Stimulated activated CD4-positive, alpha-beta T cell treated with anti-CD3 and anti-CD28 coated beads, Interleukin-12 subunit alpha, Interleukin-12 subunit beta, amount 100 ng/mL, for 4 hours (primary cell): ENCODE data around the gene CACNG7.
A peak's percentile ranks its signal among the peaks of the same experiment; 100 is the strongest.
"Not testable (repeated sequence)": the region's sequence is repeated elsewhere in the genome, so short reads cannot be mapped to it uniquely, and the experiment has no call there.

Experiments
- DNase-seq: peaks from one replicate; pipeline ENCODE4 v3.0.0-alpha.2; 2020

CACNG7 gene

DNA sequence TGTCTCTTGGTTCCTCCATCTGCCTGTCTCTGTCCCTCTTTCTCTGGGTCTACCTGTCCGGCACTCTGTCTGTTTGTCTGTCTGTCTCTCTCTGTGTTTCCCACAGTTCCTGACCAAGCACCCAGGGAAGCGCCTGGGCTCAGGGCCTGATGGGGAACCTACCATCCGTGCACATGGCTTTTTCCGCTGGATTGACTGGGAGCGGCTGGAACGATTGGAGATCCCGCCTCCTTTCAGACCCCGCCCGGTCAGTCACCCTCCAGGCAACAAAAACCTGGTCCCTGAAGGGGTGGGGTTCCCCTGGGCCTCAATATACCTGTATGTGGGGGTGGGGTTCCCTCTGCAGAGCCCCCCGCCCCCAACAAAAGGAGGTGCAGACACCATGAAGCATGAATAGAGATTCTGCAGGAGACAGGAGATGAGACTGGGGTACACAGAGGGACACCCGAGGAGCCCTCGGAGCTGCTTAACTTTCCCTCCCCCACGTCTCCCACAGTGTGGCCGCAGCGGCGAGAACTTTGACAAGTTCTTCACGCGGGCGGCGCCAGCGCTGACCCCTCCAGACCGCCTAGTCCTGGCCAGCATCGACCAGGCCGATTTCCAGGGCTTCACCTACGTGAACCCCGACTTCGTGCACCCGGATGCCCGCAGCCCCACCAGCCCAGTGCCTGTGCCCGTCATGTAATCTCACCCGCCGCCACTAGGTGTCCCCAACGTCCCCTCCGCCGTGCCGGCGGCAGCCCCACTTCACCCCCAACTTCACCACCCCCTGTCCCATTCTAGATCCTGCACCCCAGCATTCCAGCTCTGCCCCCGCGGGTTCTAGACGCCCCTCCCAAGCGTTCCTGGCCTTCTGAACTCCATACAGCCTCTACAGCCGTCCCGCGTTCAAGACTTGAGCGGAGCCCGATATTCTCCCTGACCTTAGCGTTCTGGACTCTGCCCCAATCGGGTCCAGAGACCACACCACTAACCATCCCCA, 2.6 kb upstream of the CACNG7 start:
- peak; percentile 72 for DNase-seq

DNA sequence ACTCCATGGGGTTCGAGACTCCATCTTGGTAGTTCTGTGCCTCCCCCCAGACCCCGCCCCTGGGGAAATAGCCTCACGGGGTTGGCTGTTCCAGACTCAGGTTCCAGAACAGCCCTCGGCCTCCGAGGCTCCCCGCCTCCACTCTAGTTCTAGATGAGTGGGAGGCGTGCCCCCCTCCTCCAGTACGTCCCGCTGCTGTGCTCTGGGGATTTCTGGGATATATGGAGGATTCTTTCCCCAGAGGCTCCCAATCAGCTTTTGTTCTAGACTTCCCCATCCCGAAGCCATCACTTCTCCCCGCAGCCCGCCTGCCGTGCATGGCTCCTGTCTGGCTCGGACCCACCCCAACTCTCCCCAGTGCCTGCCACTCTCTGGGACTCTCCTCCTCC, 1.9 kb upstream of the CACNG7 start:
- DNase-seq = no peak

DNA sequence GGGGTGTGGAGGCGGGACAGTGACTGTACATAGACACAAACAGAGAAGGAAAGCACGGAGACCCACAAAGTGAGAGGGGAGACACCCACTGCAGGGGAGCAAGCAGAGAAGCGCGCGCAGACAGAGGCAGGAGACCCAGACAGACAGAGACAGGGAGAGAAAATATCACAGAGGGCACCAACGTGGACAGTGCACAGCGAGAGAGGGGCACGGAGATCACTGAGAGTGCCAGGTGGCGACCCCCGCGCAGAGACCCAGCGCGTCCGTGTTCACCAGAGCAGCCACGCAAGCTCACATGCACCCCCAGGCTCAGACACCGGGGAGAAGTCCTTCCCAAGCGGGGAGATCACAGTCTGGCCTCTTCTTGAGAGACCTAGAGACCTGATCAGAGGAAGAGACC, 1.4 kb upstream of the CACNG7 start:
- DNase-seq = no peak

DNA sequence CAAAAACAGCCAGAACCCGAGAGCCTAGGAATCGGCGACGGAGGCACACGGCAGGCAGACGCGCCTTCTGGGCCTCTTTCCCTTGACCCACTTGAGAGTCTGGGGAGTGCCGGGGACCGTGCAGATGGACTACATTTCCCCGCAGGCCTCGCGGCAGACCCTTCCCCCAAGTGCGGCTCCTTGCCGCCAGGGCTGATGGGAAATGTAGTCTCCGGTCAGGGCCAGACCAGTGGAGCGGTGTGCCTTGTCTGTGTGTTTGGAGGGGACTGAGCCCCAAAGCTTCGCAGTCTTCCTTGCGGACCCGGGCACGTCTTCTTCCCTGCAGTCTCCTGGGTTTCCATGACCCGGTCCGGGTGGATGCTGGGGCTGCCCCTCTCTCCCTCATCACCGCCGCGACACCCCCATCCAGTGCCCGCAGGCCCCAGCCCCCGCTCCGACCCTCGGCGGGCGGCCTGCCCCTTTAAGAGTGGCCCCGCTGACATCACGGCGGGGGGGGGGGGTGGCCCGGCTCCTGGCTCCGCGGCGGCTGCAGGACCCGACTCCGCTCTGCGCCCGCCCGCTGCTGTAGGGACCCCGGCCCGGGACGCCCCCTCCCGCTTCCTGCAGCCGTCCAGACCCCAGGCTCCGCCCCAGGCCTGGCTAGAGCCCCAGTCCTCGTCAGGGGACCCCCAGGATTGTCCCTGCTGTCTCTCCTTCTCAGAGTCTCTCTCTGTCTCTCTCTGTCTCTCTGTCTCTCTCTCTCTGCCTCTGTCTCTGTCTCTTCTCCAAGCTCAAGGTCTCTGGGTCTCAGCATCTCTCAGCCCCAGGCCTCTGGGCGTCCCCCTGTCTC, 758 bp upstream of the CACNG7 start:
- DNase-seq = peak; percentile 47

DNA sequence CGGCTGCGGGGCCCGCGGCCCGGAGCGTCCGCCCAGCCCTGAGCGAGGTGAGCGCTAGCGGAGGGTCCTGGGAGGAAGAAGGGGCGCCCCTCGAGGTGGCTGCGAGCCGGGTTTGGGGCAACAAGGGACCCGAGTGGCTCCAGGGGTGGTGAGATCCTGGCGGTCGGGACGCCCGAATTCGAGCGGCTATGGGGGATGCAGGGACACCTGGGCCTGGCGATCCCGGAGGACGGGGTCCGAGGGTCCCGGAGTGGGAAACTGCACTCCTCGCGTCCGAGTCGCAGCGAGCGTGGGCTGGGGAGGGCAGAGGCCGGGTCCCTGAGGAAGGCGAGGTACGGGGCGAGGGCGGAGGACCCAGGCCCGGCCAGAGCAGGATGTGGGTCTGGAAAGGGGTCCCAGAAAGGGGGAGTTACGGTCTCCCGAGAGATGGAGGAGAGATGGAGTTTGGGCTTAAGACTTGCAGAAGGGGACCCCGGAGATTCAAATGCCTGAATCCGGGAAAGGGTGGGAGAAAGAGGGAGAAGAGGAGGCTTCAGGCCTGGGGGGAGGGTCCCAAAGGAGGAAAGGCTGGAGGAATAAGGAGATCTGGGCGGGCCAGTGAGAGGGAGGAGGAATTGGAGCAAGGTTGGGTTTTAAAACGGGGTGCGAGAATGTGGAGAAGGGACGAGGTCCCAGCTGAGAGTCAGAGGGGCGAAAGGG, 542 bp downstream of the CACNG7 start:
- DNase-seq = no peak

DNA sequence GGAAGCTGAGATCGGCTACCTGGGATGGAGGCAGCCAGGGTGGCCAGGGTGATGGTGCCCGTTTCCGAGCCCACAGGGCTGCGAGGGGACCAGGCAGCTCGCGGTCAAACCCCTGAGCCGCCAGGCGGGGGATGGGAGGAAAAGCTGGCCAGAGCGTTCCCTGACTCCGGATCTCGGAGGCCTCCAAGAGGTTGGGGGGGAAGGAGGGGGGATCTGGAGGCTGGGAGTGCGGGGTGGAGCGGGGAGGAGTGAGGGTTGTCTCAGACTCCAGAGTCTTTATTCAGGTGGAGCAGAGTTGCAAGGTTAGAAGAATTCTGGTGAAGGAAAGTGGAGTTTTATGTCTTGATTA, 1.1 kb downstream of the CACNG7 start:
- no peak for DNase-seq

DNA sequence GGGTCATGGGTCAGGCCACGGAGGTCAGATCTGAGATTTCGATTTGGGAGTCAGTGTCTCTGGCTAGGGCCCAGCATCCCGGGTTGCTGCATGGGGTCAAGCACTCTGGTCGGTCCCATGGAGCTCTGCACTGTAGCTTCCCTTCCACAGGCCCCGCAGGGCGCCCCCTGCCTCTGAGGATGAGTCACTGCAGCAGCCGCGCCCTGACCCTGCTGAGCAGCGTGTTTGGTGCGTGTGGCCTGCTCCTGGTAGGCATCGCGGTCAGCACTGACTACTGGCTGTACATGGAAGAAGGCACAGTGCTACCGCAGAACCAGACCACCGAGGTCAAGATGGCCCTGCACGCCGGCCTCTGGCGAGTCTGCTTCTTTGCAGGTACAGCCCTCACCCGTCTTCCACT, 3.6 kb downstream of the CACNG7 start:
- no peak for DNase-seq

DNA sequence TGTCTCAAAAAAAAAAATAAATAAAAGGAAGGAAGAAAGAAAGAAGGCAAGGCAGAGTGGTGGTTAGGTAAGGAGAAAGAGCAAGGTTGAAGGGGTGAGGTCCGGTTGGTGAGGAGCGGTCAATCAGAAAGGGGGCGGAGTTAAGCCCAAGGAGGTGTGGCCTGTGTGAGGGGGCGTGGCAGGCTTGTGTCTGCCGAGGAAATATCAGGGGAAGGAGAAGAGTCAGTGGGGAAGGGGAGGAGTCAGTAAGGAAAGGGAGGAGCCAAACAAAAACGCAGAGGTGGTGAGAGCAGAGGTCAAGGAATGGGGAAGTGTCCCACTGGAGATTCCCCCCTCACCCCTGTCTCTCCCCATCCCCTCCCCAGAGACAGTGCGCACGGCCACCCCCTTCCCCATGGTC, 5.9 kb downstream of the CACNG7 start:
- DNase-seq = no peak

DNA sequence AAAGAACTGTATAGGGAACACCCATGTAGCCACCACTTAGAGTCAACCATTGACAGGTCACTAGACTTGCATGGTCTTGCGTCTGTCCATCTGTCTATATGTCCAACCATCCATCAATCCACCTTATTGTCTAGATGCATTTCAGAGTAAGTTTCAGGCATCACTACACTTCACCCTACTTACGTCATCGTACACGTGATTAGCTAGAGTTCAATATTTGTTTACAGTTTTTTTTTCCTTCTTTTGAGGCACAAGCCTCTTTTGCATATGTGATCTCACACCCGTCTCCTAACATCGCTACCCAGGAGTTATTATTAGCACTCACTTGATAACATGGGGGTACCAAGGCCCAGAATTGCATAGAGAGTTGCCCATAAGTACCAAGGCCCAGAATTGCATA, 6.9 kb downstream of the CACNG7 start:
- no peak for DNase-seq

DNA sequence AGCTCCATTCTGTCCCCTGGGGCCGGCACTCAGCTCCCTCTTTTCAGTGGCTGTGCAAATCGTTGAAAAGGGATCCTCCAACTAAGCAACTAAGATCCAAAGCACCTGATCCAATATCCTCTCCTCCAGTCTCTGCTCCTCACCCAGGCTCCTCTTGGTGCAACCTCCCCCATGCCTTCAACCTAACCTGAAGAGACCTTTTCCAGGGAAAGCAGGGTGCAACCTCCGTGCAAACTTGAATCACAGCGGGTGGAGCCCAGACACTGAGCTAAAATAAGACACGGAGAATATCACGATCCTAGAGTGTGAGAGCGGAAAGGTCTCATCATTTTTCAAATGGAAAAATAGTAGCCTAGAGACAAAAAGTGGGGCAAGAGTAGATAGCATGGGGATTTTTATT, 8.3 kb downstream of the CACNG7 start:
- DNase-seq = no peak

DNA sequence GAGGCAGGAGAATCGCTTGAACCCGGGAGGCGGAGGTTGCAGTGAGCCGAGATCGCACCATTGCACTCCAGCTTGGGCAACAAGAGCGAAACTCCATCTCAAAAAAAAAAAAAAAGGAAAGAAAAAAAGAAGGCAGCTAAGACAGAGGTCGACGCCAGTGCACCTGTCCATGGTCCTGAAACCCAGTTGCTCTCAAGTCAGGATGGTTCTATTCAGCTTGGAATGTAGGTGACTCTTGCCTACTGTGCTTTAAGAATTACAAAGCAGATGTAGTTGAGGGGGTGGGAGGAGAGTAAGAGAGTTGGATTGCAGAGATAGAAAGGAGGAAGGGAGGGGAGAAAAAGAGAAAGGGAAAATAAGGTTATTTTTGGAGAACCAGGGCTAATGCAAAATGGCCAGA, 18.7 kb downstream of the CACNG7 start:
- no peak for DNase-seq

DNA sequence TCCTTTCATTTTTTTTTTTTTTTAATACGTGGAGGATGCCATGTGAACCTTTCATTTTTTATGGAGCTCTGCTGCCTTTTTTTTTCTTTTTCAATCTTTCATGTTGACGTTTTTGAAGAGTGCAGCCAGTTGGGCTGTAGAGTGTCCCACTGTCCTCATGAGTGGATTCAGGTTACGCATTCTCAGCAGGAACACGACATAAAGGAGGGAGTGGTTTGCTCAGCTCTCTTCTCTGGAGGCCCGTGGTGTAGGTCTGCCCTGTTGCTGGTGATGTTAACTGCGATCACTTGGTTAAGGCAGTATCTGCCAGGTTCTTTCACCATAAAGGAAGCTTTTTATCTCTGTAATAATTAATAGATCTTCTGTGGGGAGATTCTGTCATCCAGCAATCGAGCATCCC, 27.0 kb downstream of the CACNG7 start:
- no peak for DNase-seq

DNA sequence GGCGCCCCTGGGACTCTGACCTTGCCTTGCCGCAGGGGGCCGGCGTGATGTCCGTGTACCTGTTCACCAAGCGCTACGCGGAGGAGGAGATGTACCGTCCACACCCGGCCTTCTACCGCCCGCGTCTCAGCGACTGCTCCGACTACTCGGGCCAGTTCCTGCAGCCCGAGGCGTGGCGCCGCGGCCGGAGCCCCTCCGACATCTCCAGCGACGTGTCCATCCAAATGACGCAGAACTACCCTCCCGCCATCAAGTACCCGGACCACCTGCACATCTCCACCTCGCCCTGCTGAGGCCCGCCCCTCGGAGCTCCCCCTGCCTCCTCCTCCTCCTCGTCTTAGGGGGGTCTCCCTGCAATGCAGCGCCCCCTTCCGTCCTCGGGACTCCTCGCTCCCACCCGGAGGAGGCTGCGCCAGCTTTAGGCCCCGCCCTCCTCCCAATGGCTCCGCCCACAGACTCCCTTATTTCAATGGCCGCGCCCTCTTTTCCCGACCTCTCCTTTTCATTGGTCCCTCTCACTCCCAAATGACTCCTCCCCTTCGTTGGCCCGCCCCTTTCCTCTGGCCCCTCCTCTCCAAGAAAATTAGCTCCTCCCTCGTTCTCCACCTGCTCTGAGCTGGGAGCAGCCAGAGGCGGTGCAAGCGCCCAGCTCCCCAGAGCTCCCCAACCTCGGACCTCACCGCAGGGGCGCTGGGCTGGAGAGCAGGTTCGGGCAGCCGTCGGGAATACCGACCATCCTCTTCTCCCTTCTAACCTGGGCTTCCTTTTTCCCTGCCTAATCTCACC, 33.1 kb downstream of the CACNG7 start:
- DNase-seq = no peak

DNA sequence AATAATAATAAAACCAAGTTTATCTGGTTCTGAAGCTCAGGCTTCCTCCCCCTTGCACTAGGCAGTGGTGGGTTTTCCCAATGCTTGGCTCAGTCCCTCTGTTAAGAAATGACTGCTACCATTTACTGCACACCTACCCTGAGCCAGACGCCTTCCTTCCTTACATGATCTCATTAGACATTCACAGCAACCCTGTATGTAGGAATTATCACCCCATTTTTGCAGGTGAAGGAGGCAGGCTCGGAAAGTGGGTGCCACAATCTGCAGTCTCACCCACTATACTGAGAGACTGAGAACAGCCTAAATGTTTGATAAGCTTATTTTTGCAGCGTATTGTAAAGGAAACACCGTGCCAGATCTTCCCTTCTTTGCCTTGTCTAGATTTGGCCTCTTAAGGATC, 35.3 kb downstream of the CACNG7 start:
- no peak for DNase-seq

DNA sequence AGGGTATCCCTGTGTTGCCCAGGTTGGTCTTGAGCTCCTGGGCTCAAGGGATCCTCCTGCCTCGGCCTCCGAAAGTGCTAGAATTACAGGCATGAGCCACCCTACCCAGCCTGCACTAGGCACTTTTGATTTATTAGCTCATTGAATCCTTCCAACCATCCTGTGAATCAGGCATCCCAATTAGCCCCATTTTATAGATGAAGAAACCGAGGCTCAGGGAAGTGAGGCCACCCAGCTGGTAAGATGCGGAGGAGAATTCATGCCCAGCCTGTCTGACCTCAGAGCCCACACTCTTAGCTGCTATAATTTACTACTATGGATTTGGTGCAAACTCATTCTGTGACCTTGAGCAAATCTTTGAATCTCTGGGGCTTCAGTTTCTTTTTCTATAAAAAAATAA, 35.9 kb downstream of the CACNG7 start:
- DNase-seq = no peak

DNA sequence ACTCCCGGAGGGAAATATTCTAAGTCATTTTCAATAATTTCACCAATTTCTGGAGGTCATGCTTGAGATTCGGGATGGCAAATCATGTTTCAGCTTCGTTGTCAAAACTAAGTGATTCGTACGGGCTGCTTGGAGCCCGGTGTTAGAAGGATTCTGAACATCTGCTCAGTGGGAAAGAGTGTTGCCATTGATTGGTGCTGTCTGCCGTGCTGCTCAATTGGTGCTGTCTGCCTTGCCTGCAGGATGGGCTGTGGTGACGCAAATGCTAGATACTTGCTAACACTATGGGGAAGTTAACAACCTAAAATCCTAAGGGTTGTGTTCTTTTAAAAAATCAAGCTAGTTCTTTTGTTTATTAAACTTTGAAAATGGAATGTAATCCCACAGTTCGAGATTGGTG, 36.4 kb downstream of the CACNG7 start:
- DNase-seq = no peak

DNA sequence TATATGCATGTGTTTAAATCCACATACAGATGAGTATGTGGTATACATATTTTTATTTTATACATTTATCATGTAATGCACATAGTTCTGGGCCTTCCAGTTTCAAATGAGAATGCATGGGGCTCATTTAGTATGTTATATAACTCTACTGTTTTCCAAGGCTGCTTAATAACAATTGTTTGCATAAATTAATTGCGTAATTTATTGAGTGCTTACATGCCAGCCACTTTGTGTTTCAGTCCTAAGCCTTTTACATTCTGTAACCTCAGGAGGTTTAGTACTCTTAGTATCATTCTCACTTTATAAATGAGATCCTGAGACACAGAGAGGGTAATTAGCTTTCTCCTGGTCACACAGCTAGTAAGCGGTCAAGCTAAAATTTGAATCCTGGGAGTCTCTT, 36.9 kb downstream of the CACNG7 start:
- no peak for DNase-seq

DNA sequence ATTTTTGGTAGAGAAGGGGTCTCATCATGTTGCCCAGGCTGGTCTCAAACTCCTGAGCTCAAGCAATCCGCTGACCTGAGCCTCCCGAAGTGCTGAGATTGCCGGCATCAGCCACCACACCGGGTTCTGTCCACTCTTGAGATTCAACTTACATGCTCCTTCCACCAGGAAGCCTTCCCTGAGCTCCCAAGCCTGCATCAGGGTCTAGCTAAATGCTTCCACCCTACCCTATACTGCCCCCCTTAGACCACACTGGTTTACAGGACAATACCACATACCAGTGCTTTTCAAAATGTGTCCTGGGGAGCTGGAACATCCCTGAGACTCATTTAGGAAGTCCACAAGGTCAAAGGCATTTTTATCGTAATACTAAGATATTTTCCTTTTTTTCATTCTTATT, 38.5 kb downstream of the CACNG7 start:
- no peak for DNase-seq

DNA sequence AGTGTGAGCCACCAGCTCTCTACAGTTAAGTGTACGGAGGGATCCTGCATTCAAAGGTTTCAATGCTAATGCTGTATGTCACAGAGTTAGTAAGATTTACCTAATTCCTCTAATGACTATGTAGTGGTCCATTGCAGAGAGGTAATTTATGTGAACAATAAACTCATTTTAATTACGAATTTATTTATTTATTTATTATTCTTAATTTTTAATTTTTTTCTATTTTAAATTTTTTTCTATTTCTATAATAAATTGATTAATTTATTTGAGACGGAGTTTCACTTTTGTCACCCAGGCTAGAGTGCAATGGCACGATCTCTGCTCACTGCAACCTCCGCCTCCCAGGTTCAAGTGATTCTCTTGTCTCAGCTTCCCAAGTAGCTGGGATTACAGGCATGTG, 39.5 kb downstream of the CACNG7 start:
- not testable (repeated sequence) for DNase-seq

DNA sequence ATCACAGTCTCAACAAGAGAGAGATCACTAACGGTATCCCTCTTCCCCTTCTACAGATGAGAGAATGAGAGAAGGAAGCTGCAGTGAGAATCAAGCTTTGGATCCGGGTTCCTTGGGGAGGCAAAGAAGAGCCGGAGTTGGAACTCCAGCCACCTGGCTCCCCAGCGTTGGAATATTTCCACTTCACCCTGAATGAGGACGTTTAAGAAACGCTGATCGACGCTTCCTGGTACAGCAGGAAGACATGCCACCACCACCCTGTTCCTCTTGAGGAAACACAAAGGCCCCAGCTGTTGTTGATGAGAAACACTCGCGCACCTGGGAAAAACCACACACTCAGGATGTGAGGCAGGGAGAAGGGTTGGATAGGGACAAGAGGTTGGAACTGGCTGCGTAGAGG, 42.4 kb downstream of the CACNG7 start:
- no peak for DNase-seq

DNA sequence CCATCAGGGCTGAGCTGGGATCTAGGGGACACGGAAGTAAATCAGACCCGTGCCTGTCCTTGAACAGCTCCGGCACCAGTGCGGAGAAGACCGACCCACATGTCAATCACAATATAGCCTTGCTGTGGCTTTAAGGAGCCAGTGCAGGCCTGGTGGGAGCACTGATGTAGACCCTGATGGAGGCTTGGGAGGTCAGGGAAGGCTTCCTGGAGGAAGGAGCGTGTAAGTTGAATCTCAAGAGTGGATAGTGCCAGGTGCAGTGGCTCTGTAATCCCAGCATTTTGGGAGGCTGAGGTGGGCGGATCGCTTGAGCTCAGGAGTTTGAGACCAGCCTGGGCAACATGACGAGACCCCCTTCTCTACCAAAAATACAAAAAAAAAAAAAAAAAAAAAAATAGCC, 42.9 kb downstream of the CACNG7 start:
- DNase-seq = no peak

DNA sequence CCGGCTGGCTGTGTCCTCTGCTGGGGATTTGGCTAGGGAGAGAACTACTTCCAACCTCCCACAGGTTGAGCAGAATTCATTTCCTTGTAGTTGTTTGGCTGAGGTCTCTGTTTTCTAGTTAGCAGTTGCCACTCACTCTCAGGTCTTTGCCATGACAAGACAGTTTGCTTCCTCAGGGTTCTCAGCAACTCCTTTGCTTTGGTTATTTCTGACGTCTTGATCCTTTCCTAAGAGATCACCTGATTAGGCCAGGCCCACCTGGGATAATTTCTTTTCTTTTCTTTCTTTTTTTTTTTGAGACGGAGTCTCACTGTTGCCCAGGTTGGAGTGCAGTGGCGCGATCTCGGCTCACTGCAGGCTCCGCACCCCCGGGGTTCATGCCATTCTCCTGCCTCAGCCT, 44.3 kb downstream of the CACNG7 start:
- no peak for DNase-seq
